NCI-H128 (cell line): ENCODE measurements around the gene CTDNEP1.

ENCODE experiments used
- DNase-seq: peaks from one replicate; lab custom pipeline; 2025; ENCODE audit not compliant: unreplicated experiment; lab: John Stamatoyannopoulos, UW

Gene CTDNEP1

DNA sequence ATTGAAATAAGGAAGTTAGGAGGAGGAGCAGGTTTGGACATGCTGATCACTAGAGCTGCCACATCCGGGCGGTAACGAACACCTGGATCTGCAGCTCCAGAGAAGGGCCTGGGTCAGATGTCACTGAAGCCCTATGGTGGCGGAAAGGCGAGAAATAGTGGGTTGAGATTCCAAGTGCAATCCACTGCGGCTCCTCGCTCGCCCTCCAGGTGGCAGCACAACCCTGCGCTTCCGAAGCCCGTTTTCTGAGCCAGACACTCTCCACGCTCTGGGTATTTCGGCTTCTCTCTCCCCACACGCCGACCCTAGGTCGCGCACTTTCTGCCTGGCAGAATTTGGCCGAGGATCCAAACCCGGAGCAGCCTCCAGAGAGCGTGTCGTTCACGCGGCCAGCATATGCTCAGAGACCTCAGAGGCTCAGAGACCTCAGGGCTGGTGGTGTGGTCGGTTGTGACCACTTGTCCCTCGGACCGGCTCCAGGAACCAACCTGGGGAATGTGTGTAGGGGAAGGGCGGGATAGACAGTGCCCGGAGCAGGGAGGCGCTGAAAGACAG, 29.1 kb upstream of the CTDNEP1 start:
- peak; percentile 58 for DNase-seq

DNA sequence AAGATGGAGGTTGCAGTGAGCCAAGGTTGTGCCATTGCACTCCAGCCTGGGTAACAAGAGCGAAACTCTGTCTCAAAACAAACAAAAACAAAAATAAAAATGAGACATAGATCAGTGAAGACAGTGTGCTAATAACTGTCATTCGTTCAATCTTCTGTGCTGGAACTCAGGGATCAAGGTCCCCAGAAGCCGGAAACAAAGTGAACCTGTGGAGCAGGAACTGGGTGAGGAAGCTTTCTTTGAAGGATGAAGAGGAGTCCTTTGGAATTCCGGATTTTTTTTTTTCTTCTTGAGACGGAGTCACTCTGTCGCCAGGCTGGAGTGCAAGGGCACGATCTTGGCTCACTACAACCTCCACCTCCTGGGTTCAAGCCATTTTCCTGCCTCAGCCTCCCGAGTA, 27.9 kb upstream of the CTDNEP1 start:
- no peak for DNase-seq

DNA sequence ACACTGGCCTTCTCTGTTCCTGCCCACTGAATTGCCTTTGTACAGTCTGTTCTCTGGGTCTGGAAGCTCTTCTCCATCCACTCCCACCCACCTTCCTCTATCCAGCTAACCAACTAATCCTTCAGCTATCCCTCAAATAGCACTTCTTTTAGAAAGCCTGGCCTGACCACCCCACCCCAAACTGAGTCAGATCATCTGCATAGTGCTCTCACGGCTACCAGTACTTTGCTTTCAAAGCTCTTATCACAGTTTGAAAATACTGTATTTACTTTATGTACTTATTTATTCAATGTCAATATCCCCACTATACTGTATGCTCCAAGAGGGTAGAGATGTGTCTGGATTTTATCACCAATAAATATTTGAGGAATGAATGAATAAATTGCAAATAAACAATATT, 15.2 kb upstream of the CTDNEP1 start:
- no peak for DNase-seq

DNA sequence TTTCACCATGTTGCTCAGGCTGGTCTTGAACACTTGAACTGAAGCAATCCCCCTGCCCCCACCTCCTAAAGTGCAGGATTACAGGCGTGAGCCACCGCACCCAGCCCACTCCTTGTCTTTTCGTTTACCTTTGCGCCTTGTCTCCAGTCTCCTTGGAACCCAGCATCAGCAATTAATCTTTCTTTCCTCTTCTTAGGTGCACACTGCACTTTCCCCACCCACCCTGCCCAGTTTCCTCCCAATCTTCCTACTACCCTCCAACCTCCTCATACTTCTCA, 12.2 kb upstream of the CTDNEP1 start:
- DNase-seq = no peak

DNA sequence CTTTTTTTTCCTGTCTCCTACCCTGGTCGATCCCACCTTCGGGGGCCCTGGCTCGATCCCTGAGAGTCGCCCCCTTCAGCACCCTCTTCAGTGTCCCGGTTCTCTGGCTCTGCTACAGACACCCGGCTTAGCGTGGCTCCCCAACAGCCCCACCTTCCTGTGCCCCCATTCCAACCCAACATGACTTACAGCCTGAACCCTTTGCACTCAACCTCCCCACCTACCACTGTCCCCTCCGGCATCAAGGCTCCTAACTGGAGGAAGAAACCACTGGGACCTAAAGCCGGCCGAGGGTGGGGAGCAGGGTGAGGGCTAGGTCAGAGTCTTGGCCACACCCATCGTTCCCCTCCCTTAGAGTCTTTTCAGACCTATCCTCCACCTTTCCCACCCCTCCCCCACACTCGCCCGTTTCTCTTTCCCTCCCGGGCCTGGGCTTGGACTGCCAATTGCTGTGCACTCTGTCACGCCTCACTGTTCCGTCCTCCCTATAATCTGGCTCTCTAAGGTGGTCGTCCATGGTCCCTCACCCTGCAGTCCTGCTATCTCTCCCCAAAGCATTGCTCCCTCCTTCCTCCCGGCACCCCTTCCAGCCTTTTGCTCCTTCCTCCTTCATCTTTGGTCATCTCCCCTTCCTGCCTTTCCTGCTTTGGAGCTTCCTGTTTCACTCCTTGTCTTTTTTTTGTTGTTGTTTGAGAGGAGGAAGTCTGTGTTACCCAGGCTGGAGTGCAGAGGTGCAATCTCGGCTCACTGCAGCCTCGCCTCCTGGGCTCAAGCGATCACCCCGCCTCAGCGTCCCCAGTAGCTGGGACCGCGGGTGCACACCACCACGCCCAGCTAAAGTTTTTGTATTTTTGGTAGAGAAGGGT, 11.6 kb upstream of the CTDNEP1 start:
- DNase-seq = no peak

DNA sequence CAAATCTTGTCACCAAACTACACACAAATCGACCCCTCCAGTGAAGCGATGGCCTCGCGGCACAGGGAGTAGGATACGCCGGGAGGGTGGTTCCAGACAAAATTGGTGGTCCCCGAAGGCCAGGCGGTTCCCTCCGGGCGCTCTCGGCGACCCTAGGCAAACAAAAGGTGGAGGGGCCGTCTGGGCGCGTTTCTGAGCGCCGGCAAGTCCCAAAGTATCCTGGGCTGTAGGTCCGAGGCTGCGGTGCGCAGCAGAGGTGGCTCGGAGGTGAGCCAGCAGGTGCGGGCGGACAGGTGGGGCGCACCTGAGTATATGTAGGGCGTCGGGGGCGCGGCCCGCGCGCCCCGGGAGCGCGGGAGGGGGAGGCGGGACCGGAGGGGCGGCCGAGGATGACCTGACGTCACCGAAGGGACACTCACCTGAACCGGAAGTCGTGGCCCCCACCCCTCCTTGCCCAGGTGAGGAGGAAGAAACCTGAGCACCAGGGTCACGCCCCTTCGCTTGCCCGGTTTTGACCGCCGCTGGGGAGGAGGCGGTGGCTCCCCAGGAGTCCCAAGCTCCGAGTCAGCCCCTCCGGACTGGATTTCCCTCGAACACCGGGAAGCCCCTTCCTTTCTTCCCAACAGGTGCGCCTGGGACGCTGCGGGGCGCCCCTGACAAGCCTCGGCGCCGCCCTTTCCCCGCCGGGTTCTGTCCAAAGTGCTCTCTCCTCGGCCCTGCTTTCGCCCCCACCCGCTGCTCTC, 10.8 kb upstream of the CTDNEP1 start, which contains the start of gene CLDN7:
Gene CLDN7 (minus strand): TSS at position 287 of the 743 bp plus-strand sequence. CDS start 435 bp downstream, outside the sequence.
- peak; percentile 56 for DNase-seq

DNA sequence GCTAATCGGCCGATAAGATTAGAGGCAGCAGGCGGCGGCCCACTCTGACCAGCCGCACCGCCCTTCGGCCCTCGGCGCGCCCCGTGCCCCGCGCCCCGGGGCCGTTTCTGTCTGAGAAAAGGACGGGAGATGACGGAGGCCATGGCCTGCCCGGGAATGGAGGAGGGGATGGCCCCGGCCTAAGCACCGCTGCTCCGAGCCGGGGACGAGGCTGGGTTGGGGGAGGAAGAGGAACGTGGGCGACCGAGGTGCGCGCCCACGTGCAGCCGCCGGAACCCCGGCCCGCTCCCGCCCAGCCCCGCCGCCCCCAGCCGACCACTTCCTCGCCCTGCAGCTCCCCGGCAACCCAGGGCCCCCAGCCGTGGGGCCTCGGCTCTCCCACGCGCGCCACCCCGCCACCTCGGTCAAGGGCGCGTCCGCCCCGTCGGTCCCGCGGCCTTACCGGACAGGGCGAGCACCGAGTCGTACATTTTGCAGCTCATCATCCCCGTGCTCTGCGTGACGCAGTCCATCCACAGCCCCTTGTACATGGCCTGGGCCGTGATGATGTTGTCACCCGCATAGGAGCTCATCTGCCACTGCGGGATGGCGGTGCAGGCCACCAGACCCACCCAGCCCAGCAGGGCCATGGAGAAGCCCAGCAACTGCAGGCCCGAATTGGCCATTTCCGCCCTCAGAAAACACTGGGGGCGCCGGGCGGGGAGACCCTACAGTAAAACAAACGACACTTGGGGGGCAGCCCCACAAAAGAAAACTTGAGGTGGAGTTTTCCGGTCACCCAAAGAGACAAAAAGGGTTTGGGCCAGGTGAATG, 10.1 kb upstream of the CTDNEP1 start:
- no peak for DNase-seq

DNA sequence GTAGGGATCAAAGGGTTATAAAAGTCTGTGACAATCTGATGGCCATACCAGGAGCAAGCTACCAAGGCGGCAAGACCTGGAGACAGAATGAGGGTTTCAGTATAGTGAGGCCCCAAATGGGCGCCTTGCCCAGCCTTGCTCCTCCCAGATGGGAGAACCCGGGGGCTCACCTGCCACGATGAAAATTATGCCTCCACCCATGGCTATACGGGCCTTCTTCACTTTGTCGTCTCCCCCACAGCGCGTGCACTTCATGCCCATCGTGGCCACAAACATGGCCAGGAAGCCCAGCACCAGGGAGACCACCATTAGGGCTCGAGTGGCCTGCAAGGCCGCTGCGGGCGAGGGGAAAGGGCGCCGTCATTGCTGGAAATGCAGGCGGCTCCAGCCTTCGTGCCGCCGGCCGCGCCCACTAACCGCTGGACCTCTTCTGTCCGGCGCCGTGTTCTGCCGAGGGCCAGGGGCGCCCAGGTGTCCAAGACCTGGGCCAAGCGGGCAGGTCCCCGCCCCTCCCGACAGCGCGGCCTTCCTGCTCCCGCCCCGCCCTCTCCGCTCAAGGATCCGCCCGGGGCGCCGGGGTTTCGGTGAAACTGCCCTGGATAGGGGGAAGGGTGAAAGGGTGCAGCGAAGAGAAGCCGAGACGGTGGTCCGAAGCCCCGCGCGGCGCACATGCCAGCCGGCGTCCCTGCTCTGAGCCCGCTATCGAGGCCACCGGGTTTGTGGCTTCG, 9.3 kb upstream of the CTDNEP1 start:
- DNase-seq = no peak

DNA sequence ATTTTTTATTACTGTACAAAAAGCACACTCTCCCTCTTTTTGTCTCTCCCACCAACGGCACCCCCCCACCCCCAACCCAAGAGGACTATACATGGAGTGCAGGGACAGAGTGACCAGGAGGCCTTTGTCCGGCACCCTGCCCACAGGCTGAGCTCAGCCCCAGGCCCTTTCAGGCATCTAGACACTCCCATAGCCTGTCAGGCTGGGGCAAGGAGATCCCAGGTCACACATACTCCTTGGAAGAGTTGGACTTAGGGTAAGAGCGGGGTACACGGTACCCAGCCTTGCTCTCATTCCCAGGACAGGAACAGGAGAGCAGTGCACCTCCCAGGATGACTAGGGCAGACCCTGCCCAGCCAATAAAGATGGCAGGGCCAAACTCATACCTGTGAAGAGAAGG, 8.6 kb upstream of the CTDNEP1 start:
- no peak for DNase-seq

DNA sequence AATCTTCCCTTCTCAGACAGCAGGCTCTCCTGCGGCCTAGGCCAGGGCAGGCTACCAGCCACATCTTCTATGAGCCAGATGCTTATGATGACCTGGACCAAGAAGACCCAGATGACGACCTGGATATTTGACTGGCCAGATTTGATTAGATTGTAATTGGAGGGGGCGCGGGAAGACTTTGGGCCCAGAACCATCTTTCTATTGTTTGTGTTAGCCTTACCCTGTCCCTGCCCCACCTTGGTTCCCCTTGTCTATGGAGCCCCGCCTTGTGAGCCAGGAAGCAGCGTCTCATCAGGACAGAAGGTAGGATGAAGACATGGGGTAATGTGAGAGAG, 8.0 kb upstream of the CTDNEP1 start:
- DNase-seq = no peak

DNA sequence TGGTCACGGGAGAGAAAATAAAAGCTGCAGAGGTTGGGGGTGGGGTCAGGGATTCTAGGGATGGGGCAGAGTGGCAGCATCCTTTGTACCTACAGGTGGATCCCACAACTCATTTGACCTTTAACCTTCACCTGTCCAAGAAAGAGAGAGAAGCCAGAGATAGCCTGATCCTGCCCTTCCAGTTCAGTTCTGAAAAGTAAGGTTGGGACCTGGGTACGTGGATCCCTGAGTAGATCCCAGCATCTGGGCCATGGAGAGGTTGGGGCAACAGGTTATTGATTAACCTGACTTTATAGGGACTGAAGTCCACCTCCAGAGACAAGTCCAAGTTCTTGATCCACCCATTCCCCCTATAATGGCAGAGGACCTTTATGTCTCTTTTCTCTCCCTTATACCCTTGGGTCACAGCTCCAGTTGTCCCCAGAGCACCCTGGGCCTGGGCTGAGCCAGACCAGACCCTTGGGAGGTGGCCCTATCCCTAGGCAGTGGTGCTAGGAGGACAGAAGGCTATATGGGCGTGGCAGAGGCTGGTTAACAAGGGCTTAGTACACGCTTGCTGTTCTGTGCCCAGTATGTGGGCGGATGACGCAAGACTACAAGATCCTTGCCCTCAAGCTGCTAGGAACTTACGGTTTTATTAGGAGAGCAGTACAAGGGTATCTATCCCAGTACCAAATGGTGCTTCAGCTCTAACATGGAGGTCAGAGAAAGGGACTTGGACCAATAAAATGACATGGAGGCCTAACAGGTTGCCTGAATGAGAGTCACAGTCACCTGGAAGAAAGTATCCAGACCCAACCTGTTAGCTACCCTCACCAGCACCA, 7.4 kb upstream of the CTDNEP1 start:
- no peak for DNase-seq

DNA sequence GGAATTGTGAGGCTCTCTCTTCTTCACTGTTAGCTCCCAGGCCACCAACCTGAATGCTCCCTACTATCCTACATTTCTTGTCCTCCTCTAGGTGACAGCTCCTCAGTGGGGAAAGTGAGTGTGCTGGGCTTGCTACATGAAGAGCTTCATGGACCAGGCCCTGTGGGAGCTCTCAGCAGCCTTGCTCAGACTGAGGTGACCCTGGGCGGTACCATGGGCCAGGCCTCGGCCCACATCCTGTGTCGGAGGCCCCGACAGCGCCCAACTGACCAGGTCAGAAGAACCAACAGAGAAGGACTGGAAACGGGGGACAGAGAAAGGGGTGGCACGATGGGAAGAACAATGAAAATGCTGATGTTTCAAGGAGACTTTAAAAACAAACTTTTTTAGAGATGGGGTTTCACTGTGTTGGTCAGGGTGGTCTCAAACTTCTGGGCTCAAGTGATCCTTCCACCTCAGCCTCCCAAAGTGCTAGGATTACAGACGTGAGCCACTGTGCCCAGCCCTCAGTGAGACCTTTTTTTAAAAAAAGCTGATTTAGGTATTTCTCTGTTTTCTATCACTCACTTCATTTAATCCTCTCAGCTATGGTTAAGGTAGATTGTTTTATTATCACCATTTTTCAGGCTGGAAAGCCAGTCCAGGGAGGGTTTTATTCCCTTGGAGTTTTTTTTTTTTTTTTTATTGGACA, 5.4 kb upstream of the CTDNEP1 start:
- no peak for DNase-seq

DNA sequence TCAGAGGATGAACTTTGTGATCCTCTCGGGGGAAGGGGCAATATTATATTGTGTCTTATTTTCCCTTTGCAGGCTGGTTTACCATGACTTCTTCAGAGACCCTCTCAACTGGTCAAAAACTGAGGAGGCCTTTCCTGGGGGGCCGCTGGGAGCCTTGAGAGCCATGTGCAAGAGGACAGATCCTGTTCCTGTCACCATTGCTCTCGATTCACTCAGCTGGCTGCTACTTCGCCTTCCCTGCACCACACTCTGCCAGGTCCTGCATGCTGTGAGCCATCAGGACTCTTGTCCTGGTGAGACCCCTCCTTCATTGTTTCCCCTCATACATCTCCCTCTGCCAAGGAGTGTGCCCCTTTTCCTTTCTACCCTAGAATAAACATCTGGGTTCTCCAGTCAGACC, 3.0 kb upstream of the CTDNEP1 start:
- DNase-seq = no peak

DNA sequence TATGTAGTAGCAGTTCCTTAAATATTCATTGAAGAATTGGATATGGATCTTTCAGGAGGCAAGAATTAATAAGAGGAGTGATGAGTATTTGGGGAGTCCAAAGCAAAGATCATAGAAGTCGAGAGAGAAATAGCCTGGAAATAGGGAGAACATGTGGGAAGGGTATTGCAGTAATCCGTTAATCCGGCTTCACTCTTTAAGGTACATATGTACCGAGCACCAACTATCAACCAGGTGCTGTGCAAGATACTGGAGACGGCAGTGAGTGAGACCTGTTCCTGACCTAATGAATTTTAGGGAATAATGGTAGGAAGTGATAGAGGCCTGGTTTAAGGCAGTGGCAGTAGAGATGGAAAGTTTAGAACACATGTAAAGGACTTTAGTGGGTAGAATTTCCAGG, 1.5 kb upstream of the CTDNEP1 start:
- DNase-seq = no peak

DNA sequence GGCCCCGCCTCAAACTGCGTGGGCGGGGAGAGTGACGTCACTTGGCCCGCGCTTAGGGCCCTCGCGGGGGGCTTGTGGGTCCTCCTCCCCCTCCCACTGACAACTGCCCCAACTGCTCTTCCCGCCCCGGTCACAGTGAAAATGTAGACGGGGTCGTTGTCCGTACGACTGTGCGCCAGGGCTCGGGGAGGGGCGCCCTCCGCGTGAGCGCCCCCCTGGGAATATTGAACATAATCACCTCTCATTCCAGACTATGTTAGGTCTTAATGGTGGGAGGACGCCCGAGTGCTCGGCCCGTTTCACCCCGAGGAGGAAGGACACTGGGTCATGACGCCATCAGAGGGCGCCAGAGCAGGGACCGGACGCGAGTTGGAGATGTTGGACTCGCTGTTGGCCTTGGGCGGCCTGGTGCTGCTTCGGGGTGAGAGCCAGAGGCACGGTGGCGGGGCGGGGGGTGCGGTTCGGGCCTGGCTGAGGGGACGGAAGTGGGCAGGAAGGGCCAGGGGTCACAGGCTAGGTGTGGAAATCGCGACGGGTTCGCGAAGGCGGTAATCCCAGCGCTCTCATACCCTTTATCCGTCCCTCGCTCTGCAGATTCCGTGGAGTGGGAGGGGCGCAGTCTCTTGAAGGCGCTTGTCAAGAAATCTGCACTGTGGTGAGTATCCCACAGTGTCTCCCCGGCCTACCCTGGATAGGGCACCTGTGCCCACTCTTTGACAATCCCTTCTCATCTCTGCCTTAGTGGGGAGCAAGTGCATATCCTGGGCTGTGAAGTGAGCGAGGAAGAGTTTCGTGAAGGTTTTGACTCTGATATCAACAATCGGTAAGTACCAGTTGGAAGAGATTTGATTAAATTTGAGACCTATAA, 876 bp upstream of the CTDNEP1 start, which contains the start of gene ELP5:
Gene ELP5 (plus strand): TSS at position 40 of the 868 bp plus-strand sequence. CDS start 336 bp downstream, at position 376.
- peak; percentile 87 for DNase-seq

DNA sequence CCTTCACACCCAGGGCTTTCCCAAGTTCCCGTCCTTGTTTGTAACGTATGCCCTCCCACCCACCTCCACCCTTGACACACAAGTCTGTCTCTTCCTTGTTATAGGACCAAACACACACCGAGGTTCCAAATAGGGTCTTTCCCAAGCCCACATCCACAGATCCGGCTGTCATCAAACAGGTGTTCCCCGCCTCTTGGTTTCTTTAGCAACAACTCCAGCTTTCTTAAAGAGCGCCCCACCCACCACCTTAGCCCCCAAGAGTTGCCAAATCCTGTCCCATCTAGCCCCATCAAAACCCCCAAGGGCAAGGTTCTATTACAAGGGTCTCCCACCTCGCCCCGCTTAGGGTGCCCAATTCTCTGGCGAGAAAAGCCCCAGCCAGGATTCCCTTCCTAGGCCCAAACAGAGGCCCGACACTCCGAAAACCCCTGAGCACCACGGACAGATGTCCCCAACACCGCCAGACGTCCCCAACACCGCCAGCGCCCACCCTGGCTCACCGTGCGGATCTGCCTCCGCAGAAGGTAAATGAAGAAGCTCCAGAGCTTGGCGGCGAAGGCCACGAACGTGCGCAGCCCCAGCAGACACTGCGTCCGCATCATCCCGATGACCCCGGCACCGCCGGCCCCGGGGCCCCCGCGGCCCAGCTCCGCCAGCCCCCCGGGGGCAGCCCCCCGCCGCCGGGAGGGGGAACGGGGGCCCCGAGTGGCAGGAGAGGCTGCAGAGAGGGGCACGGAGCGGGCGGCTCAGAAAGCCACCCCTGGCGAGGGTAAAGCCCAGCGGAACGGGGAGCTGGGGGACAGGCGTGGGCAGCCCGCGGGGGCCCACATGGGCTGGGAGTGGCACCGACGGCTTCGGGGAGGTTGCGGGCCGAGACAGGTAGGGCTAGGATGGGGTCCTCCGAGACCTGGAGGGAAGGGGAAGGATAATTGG, 573 bp downstream of the CTDNEP1 start:
- no peak for DNase-seq

DNA sequence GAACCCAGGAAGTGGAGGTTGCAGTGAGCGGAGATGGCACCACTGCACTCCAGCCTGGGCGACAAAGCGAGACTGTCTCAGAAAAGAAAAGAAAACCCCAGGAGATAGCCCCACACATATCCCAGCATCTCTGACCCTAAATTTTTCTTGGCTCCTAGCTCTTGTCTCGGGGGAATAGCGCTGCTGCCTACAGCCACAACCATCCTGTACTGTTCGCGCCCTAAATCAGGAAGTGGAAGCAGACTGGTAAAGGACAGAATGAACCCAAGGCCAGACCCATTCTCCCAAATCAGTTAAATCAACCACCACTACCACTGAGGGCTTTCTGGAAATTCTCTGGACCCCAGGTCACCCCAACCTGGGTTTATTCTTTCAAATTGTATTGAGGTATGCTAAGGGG, 1.7 kb downstream of the CTDNEP1 start:
- DNase-seq = no peak
